Dedifferentiated amniotic fluid mesenchymal stem cell (primary cell): Measurements from ENCODE around the gene COL4A3.

ENCODE experiments used
- DNase-seq: peaks from one replicate; pipeline ENCODE4 v3.0.0-alpha.2; 2016; ENCODE audit errors: extremely low spot score

The COL4A3 gene

GRCh38 chr2:227163998-227164762 lies at the start of gene COL4A3, which contains the start of gene COL4A4:
COL4A3 (plus strand) TSS chr2:227164624; CDS start chr2:227164727, 103 bp downstream.
COL4A4 (minus strand) TSS chr2:227164205; CDS start chr2:227147483, 16,722 bp downstream.
- no peak for DNase-seq

DNA sequence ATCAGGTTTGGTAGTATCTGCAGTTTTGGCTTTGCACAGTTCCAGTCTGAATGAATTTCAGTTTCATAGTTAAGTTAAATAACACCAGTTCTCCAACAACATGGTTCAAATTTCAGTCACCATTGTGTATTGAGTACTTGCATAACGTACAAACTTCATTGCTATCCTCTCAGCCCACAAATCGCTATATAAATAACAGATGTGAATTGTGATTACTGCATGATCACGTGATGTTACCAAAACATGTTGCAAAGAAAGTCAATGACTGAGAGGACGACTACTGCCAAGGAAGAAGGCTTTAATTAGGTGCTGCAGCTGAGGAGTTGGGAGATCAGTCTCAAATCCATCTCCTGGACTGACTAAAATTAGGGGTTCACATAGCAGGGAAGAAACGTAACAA lies 48.7 kb upstream of the COL4A3 start:
- peak; percentile 33 for DNase-seq

GRCh38 chr2:227117027-227117426 lies 47.4 kb upstream of the COL4A3 start:
- DNase-seq, result no peak

GRCh38 chr2:227117852-227118251 lies 46.6 kb upstream of the COL4A3 start:
- DNase-seq, result no peak

DNA sequence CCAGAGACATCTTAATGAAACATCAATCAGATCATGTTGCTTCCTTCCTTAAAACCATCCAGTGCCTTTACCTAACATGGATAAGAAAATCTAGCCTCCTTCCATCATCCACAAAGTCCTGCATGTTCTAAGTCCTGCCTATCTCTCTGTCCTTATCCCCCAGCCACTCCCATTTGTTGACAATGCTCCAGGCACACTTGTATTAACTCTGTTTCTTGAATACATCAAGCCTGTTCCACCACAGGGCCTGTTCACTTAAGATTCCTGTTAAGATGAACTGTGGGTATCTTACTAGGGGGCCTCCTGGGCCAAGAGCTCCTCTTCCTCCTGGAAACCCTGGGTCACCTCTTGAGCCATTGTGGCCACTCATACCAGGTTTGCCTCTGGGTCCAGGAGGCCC lies 46.1 kb upstream of the COL4A3 start:
- DNase-seq, result no peak

DNA sequence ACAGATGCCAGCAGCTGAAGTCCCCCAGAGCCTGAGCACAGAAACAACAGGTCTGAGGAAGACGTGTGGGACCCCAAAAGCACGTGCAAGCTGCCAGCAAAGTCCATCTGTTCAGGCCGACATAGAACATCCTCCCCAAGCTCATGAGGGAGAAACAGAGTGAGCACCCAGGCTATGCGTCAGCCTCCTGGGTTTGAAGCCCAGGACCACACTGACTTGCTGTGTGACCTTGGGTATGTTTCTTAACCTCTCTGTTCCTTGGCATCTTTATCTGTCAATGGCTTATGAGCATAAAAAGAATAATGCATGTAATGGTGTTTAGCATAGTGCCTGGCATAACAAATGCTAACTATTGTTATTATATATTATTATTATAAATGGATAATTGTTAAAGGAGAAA lies 40.7 kb upstream of the COL4A3 start:
- no peak for DNase-seq

DNA sequence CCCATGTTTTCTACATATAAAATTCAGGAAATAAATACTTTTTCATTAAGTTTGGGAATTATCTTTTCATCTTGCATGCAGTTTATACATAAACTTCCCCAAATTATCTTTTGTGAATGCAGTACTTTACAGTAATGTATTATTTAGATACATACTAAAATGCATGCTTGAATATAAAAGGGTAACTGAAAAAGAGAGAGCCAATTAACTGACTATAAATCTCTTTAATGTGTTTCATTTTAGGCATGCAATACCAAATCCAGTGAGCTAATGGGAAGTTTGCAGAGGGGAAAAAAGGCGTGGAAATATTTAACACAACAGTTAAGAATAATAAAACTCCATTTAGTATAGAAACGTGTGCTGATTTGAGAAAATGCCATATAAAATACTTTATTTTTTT lies 39.6 kb upstream of the COL4A3 start:
- no peak for DNase-seq

- DNase-seq, result no peak
Observed at GRCh38 chr2:227125506-227125905, 38.9 kb upstream of the COL4A3 start.

GRCh38 chr2:227127201-227127600 lies 37.2 kb upstream of the COL4A3 start:
- DNase-seq, result no peak

DNA sequence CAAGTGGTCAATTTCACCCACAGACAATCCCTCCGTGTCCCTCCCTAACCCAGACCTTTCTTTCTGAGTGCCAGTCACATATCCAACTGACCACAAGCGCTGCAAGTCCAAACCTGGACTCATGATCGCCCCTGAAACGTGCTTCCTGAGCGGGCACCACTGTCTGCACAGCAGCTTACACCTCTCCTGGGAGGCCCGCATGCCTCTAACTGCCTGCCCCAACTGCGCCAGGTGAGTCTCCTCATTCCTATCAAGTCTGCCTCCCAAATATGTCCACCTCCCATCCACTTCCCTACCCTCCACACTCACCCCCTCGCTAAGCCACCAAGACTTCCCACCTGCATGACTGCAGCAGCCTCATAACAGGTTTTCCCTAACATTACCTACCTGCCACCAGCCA lies 33.8 kb upstream of the COL4A3 start:
- DNase-seq, result no peak

DNA sequence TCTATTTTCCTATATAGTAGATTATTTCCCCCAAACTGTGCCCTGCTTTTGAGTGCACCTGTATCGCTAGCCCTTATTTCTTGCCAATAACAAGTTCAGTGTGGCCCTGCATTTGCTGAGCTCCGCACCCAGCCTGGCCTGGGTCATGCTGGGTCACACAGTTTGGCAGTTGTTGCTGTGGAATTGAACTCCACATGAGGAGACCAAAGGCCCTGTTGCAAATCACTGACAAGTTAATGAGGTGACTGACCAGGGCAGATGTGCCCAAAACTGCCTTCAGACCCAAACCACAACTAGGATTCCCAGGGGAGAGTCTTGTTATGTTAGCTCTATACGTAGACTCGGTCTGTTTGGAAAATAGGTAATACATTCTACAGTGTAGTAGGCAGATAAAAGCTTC lies 31.4 kb upstream of the COL4A3 start:
- DNase-seq, result no peak

DNA sequence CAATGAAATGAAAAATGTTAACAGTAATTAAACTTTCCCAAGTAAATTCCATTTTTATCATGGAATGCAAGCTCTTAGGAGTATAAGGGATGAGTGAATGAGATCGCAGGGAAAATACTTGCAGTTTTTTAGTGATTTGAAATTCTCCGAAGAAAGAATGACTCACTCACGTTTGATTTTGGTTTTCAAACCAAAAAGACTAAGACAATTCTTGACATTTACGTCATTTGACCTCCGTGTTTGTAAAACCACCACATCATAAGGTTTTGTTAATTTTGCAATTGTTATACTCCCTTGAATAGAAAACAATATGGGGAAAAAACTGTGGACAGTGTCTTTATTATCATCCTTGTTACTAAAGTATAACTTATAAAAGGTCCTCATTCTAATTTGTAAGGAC lies 29.8 kb upstream of the COL4A3 start:
- DNase-seq, result no peak

DNA sequence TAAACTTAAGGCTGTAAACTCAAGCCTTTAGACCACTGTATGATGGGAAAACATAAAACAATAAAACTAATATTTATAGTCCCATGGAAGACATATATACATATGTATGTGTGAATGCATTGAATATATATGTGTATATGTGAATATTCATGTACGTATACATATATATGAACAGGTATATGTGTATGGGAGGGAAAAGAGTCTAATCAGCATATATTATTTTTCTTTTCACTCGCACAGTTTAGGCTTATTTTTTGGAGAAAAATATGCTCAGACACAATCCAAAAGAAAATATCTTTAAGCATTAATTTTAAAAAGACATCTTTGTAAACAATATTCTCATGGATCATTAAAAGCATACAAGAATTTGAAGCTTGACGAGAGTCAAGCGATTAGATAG lies 23.1 kb upstream of the COL4A3 start:
- DNase-seq, result no peak

- DNase-seq, result no peak
Observed at GRCh38 chr2:227143895-227144294, 20.5 kb upstream of the COL4A3 start.

DNA sequence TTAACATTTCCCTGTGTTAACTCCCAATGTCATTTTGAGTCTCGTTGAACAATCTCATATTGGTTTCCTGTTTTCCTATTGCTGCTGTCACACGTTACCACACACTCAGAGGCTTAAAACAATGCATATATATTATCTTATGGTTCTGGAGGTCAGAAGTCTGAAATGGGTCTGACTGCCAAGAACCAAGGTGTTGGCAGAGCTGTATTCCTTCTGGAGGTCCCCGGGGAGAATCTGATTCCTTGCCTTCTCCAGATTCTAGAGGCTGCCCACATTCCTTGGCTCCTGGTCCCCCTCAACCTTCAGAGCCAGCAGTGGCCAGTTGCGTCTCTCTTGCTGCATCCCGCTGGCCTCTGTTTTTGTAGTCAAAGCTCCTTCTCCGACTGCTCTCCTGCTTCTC lies 18.0 kb upstream of the COL4A3 start:
- DNase-seq, result no peak

DNA sequence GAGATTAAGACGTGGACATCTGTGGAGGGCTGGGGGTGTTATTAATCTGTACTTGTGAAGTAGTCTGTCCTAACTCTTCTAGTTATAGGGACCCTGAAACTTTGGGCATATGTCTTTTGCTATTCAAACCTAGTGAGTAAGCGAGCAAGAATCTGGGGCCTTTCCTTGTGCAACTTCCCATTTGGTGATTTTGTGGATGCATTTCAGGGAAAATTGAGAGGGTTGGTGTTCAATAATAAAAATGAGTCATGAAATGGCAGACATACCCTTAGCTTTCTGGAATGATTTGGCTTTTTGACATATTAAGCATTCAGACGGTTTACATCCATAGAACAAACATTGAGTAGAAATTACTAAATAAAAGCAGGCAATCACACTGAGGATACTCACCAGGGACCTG lies 17.4 kb upstream of the COL4A3 start:
- no peak for DNase-seq

GRCh38 chr2:227148106-227148505 lies 16.3 kb upstream of the COL4A3 start:
- DNase-seq, result no peak

- DNase-seq, result no peak
Observed at GRCh38 chr2:227150222-227150936, 14.0 kb upstream of the COL4A3 start.

DNA sequence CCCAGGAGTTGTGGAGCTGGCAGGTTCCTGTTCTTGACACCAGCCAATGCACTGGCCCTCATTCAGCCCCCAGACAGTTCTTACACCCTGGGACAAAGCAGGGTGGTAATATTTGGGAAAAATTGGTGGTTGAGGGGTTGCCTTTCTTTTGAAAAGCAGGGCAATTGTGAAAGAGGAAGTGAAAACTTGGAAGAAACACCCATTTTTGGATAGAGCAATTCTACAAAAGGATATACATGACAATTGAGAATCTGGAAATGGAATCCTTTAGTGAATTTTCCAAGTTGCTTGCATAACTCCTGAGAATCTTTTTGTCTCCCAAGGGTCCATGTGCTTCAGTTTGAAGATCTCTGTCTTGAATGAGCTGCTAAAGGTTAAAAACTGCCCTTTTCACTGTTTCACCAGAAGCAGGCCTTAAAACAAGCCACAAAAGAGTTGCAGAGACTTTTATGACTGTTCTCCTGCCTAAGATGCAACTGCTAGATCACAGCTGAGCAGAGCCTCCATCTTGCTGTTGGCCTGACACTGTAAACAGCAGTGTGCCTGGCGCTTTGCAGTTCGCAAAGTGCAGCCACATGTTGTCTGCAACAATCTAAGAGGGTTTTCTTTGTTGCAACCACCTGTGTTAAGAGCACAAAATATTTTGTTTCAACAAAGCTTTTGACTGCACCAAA lies 12.2 kb upstream of the COL4A3 start:
- DNase-seq, result no peak

DNA sequence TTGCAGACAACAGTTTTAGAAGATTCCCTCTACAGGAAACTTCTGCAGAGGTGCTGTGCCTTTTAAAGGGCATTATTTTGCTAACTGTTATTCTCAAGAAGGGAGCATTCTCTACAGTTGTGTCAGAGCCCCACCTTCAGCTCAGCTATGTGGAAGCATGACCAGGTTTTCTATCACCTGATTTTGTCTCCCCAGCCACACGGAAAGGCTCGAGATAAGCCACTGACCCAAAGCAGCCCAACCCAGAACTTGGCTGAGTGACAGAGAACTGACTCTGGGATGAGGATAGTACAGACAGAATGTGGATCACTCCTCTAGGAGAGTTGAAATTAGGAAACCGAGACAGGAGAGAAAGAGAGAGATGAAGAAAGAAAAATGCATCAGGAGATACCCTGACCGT lies 11.1 kb upstream of the COL4A3 start:
- no peak for DNase-seq

GRCh38 chr2:227153758-227154486 lies 10.5 kb upstream of the COL4A3 start:
- DNase-seq, result no peak
